D721Med (cell line): ENCODE data around the gene TBC1D22B.

Experiments
- DNase-seq: peaks from one replicate; pipeline ENCODE4 v3.0.0; 2011; ENCODE audit warnings: low spot score; ENCODE audit not compliant: insufficient read length
- FAIRE-seq: peaks from 2 replicates; lab custom pipeline; 2011; peaks lifted over from hg19 to GRCh38; lab: Jason Lieb, UNC
- TF ChIP-seq, protein P1 (sequence below): IDR thresholded peaks from 2 replicates; pipeline ENCODE4 v1.5.1; 2012; ENCODE audit warnings: mild to moderate bottlenecking, control low read depth; ENCODE audit not compliant: insufficient read depth; ENCODE audit errors: missing control alignments

TBC1D22B gene

DNA sequence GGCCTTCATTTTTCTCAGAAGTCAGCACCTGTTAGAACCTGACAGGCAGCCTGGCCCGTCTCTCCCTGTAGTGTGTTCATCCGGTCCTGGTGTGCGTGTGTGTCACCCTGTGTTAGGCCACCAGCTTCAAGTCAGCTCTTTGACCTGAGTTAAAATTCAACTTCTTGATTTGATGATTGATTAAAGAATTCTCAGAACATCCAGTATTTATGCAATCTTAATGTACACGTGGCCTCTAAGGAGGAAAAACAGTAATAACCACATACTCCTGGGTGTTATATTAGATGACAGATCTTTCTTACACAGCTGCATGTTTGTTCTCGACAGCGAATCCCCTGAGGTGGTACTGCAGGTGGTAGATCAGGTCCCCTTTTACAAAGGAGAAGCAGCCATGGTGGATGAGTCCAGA, 19.4 kb downstream of the TBC1D22B start:
- DNase-seq (no peak), FAIRE-seq (no peak)
- TF ChIP-seq, protein P1, sequence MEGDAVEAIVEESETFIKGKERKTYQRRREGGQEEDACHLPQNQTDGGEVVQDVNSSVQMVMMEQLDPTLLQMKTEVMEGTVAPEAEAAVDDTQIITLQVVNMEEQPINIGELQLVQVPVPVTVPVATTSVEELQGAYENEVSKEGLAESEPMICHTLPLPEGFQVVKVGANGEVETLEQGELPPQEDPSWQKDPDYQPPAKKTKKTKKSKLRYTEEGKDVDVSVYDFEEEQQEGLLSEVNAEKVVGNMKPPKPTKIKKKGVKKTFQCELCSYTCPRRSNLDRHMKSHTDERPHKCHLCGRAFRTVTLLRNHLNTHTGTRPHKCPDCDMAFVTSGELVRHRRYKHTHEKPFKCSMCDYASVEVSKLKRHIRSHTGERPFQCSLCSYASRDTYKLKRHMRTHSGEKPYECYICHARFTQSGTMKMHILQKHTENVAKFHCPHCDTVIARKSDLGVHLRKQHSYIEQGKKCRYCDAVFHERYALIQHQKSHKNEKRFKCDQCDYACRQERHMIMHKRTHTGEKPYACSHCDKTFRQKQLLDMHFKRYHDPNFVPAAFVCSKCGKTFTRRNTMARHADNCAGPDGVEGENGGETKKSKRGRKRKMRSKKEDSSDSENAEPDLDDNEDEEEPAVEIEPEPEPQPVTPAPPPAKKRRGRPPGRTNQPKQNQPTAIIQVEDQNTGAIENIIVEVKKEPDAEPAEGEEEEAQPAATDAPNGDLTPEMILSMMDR: no peak

DNA sequence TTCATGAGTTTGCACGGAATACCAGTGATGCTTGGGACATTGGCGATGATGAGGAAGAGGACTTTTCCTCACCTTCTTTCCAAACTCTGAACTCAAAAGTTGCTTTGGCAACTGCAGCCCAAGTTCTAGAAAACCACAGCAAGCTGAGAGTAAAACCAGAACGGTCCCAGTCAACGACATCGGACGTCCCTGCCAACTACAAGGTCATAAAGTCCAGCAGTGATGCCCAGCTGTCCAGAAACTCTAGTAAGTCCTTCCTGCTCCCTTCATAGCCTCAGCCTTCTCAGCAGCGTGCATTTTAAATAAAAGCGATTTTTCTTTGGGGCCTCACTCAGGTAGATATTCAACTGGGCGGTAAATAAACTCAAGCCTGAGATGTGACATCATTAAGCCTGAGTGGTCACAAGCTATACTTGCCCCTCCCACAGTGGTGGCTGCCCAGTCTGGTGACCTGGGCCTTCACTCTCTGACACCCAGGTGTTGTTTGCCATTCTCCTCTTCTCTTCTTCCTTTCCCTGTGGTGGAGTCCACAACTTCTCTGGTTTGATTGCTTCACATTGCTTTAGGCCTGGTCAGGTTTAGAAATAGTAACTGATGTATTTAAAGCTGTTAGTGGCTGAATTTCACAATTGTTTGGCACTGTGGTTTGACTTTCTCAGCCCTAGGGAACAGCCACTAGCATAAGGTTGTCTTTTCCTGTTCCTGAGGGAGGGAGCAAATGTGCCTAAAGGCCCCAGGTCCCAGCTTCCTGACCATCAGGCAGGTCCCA, 22.0 kb downstream of the TBC1D22B start:
- TF ChIP-seq, protein P1: no peak
- DNase-seq (no peak), FAIRE-seq (no peak)

DNA sequence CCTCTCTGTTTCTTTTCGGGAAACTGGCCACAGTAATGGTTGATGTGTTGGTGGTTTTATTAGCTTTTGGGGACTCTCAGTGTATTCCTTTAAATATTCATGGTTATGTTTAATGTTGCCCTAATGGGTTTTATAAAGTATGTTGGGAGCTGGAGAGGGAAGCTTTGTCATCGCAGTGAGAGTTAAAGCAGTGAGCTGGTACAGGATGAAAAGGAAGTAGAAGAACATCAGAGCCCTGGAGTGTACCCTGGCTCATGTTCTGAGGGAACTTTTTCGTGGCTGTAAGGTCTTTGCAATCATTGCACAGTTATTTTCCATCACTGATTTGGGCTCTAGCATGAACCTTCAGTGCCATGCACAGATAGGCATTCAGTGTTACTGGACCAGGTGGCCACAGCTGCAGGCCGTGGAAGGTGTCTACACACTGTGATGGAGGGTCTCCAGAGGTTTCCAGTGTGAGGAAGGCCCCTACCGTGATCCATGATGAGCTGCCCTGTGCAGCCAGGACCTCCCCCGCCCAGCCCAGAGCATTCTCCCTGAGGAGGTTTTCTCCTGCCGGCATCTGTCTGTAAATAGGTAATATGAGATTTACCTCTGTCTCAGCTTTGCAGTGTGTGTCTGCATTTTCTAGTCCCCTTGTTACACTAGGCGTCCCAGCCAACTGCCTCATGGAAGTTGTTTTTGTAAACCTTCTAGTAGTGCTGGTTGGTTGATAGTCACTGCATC, 22.8 kb downstream of the TBC1D22B start:
- FAIRE-seq (no peak), DNase-seq (no peak)
- TF ChIP-seq, protein P1: no peak

DNA sequence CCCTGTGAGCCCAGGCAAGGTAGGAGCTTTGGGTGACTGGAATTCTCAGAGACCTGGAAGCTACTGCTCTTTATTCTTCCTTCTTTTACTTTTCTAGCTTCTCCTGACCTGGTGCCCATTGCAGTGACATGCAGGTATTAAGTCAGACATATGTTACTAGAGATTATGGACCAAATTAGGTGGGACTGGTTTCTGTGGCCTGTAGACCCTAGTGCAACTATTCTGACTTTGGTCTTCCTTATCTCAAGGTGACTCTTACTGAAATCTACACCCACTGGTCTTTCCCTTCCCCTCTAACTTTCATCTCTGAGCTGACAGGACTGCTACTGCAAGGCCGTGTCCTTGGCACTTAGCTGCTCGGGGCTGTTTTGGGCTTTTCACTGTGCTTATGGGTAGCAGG, 24.8 kb downstream of the TBC1D22B start:
- TF ChIP-seq, protein P1: no peak
- FAIRE-seq (no peak), DNase-seq (no peak)

DNA sequence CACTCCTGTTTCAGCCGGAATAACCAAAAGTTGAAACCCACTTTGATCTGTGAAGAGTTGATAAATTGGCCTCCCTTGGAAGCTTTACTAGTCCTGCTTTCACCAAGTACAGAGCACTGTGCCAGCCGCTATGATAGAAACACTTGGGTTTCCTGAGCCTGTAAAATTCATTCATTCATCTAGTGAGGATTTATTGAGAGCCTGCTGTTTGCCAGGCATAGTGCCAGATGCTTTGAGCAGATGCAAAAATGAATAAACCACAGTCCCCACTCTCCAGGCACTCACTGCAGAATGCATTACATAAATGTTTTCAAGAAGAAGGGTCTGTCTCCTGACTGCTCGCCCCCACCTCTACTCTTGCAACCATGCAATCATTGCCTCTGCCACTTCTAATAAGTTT, 25.7 kb downstream of the TBC1D22B start:
- no peak for FAIRE-seq

DNA sequence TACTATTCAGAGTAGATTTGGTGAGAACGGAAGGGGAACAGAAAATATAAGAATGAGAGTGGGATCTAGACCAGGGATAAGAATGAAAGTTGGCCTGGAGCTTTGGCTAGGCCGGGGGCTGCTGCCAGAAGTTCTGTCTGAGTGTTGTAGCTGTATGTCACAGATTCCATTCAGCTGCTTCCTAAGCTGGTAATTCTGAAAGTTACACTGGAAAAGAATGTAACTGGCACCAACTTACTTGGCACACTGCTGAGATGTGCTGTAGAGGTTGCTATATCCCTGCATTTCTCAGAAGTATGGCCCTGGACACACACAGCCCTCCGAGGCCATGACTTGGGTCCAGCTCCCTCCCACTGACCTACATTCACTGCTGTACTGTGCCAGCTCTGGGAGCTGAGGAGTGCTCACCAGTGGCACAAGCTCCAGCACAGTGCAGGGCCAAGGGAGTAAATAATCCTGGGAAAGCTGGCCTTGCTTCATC, 26.1 kb downstream of the TBC1D22B start:
- TF ChIP-seq, protein P1: no peak
- no peak for FAIRE-seq
- DNase-seq: no peak

More for the DNA sequence above, 25.7 kb downstream of the TBC1D22B start:
- DNase-seq: no peak
- TF ChIP-seq, protein P1: no peak

DNA sequence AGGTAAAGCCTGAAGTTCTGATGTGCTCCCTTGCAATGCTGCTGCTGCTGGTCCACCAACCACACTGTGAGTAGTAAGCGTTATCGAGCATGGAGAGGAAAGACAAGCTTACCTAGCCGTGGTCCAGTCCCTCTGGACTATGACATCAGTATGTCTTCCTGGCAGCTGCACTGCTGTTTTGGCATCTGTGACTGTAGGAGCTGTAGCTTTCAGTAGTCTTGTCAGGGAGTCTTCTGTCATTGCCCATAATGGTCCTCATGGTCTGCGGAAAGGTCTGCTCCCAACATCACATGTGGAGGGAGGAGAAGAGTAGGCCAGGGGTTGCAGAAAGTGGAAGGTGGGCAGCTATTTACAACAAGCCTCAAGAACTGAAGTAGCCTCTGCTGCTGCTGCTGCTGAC, 27.2 kb downstream of the TBC1D22B start:
- TF ChIP-seq, protein P1: no peak
- no peak for FAIRE-seq

More for the DNA sequence above, 27.2 kb downstream of the TBC1D22B start:
- no peak for DNase-seq
